Keratinocyte (primary cell): Measurements from ENCODE around the gene GAB2. TPM values are rescaled to one million over a fixed set of nuclear protein-coding genes. Genes with fewer than 3 reads are reported as not detected.

Experiments used
- DNase-seq: peaks from one replicate; pipeline ENCODE4 v3.0.0-alpha.2; 2011; ENCODE audit warnings: low read depth, missing footprints, low spot score
- FAIRE-seq: peaks from 2 replicates; lab custom pipeline; 2011; peaks lifted over from hg19 to GRCh38; lab: Jason Lieb, UNC
- H2AFZ ChIP-seq: 2 replicates; pipeline ENCODE4 v1.6.0; 2012; ENCODE audit warnings: low read length, control low read depth, inconsistent platforms; ENCODE audit not compliant: control insufficient read depth
- H3K27ac ChIP-seq: 2 replicates; pipeline ENCODE4 v1.5.1; 2011; ENCODE audit warnings: low read length; ENCODE audit not compliant: control insufficient read depth, insufficient read depth
- H3K27me3 ChIP-seq: 3 replicates; pipeline ENCODE4 v1.6.0; 2011; ENCODE audit warnings: low read length; ENCODE audit not compliant: control insufficient read depth, insufficient read depth; ENCODE audit errors: extremely low read depth
- H3K36me3 ChIP-seq, 2 experiments: 2 replicates in 1 of 2; 3 replicates in 1 of 2; pipeline ENCODE4 v1.5.1; 2011; ENCODE audit warnings: low read length in 2 of 2, mild to moderate bottlenecking in 1 of 2; ENCODE audit not compliant: control insufficient read depth in 2 of 2, insufficient read depth in 2 of 2; ENCODE audit errors: extremely low read depth in 1 of 2
- H3K4me1 ChIP-seq: 3 replicates; pipeline ENCODE4 v1.5.1; 2011; ENCODE audit warnings: low read length; ENCODE audit not compliant: control insufficient read depth, insufficient read depth; ENCODE audit errors: extremely low read depth
- H3K4me2 ChIP-seq: 3 replicates; pipeline ENCODE4 v1.6.0; 2011; ENCODE audit warnings: low read depth, low read length; ENCODE audit not compliant: control insufficient read depth, insufficient read depth; ENCODE audit errors: extremely low read depth
- H3K4me3 ChIP-seq, 3 experiments: fragments of 200-600 bp in 1 of 3; sonication (generic) in 1 of 3; 2 replicates in 2 of 3; 3 replicates in 1 of 3; pipeline ENCODE4 v1.5.1; 2011 to 2016; ENCODE audit warnings: low read length in 3 of 3, mild to moderate bottlenecking in 3 of 3, control low read depth in 2 of 3, inconsistent platforms in 1 of 3, low read depth in 1 of 3, mixed read lengths in 1 of 3, mixed run types in 1 of 3, moderate library complexity in 1 of 3; ENCODE audit not compliant: control insufficient read depth in 2 of 3, insufficient read depth in 2 of 3; ENCODE audit errors: extremely low read depth in 1 of 3
- H3K79me2 ChIP-seq: 2 replicates; pipeline ENCODE4 v1.6.0; 2012; ENCODE audit warnings: low read length; ENCODE audit not compliant: control insufficient read depth, insufficient read depth
- H3K9ac ChIP-seq: 3 replicates; pipeline ENCODE4 v1.6.0; 2011; ENCODE audit warnings: low read length; ENCODE audit not compliant: control insufficient read depth, insufficient read depth; ENCODE audit errors: extremely low read depth
- H3K9me1 ChIP-seq: 3 replicates; pipeline ENCODE4 v1.6.0; 2011; ENCODE audit warnings: low read length; ENCODE audit not compliant: control insufficient read depth, insufficient read depth; ENCODE audit errors: extremely low read depth
- H3K9me3 ChIP-seq: 2 replicates; pipeline ENCODE4 v1.5.1; 2012; ENCODE audit warnings: low read depth, low read length; ENCODE audit not compliant: control insufficient read depth
- H4K20me1 ChIP-seq: 3 replicates; pipeline ENCODE4 v1.6.0; 2011; ENCODE audit warnings: low read length; ENCODE audit not compliant: control insufficient read depth, insufficient read depth; ENCODE audit errors: extremely low read depth
- CTCF ChIP-seq, 3 experiments: IDR thresholded peaks in 1 of 3; conservative IDR thresholded peaks in 1 of 3; optimal IDR thresholded peaks in 1 of 3; 2 replicates in 2 of 3; 3 replicates in 1 of 3; pipeline versions ENCODE3 to v1.5.1; 2011; ENCODE audit warnings: low read length in 3 of 3, mild to moderate bottlenecking in 3 of 3, moderate library complexity in 2 of 3, control low read depth in 1 of 3, inconsistent platforms in 1 of 3; ENCODE audit not compliant: insufficient read depth in 2 of 3; ENCODE audit errors: extremely low read depth in 1 of 3
- EZH2 ChIP-seq: IDR thresholded peaks from one replicate; pipeline ENCODE4 v1.6.1; 2012; ENCODE audit warnings: inconsistent platforms, mild to moderate bottlenecking, low read length, moderate library complexity
- dilution Hi-C: fragments of 300-500 bp; cut with MboI; formaldehyde crosslinking; loops from one replicate; pipeline ENCODE4 v1.7.0; 2020; ENCODE audit warnings: low sequenced_read_pairs; ENCODE audit not compliant: extremely low pct_ligation_motif_present
- polyA plus RNA-seq, 5 experiments: library from polyadenylated mRNA; depleted of rRNA in 3 of 5; stranded (reverse) in 3 of 5; stranded (forward) in 1 of 5; unstranded in 1 of 5; fragments of >200 nt; gene quantifications; 1 replicate in 1 of 5; 2 replicates in 3 of 5; 3 replicates in 1 of 5; pipeline versions ENCODE4 v1.2.1 to v1.2.3, GENCODE V29; 2011 to 2012; ENCODE audit warnings: missing spikeins in 2 of 5, low read depth in 1 of 5, low replicate concordance in 1 of 5

The GAB2 gene
- polyA plus RNA-seq, 1 donor (not counting 4 experiments of a cell fraction or from before 2014, with no cell fraction given) = 0.68 TPM

GRCh38 chr11:78374917-78375316 is 42.7 kb downstream of the GAB2 start:
- TF ChIP-seq EZH2 (no peak), CTCF (optimal IDR thresholded peaks at IDR 0.05 in 1 of 3, IDR thresholded peaks at IDR 0.05 in 1 of 3, conservative IDR thresholded peaks at IDR 0.05 in 1 of 3; ENCODE audit: extremely low read depth in 1 of 3, insufficient read depth in 2 of 3, low read length in 3 of 3) (no peak)
- H4K20me1 ChIP-seq = no peaks in the 10 kb centered on the region
- no peaks in the 10 kb centered on the region for H3K4me1 ChIP-seq
- no peak overlapping the region for H3K27ac ChIP-seq
- H3K9me1 ChIP-seq = no peaks in the 10 kb centered on the region
- H2AFZ ChIP-seq = no peak overlapping the region
- no peak overlapping the region for H3K4me2 ChIP-seq
- no peaks in the 10 kb centered on the region for H3K9me3 ChIP-seq
- no peak for DNase-seq
- no peak overlapping the region for H3K4me3 ChIP-seq
- no peaks in the 10 kb centered on the region for H3K79me2 ChIP-seq
- no peaks in the 10 kb centered on the region for H3K27me3 ChIP-seq
- no peaks in the 10 kb centered on the region for H3K36me3 ChIP-seq
- no peak for FAIRE-seq
- no peak overlapping the region for H3K9ac ChIP-seq
- dilution Hi-C loops = no loop called here

DNA sequence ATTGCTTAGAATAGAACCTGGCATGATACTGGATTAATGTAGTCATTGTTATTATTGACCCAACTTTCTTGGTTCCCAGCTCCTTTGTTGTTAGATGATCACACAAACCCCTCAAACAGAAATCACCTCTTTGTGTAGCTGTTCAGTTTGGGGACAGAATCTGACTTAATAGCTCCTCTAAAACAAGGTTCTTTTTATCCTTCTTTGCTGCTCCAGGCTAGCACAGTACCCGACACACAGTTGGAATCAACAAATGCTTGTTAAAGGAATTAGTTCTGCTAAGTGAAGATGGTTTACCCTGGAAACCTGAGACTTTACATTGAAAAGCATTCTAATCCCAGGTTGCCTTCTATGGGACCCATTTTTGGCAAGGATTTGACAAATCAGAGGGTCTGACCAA is 43.9 kb downstream of the GAB2 start:
- Histone ChIP-seq H3K9ac (no peak overlapping the region), H3K4me1 (no peaks in the 10 kb centered on the region), H3K4me2 (no peak overlapping the region), H3K27ac (no peak overlapping the region), H3K27me3 (no peaks in the 10 kb centered on the region), H4K20me1 (no peaks in the 10 kb centered on the region), H3K36me3 (no peaks in the 10 kb centered on the region), H3K4me3 (no peak overlapping the region), H3K9me1 (no peaks in the 10 kb centered on the region), H3K79me2 (no peaks in the 10 kb centered on the region), H2AFZ (no peak overlapping the region), H3K9me3 (no peaks in the 10 kb centered on the region)
- dilution Hi-C loops = no loop called here
- DNase-seq (no peak), FAIRE-seq (no peak)
- TF ChIP-seq CTCF (optimal IDR thresholded peaks at IDR 0.05 in 1 of 3, IDR thresholded peaks at IDR 0.05 in 1 of 3, conservative IDR thresholded peaks at IDR 0.05 in 1 of 3; ENCODE audit: extremely low read depth in 1 of 3, insufficient read depth in 2 of 3, low read length in 3 of 3) (no peak), EZH2 (no peak)
